H9 (cell line): ENCODE measurements around the gene NRCAM. TPM values are rescaled to one million over a fixed set of nuclear protein-coding genes. Genes with fewer than 3 reads are reported as not detected.

ENCODE experiments used
- DNase-seq: peaks from one replicate; pipeline ENCODE4 v3.0.0-alpha.2; 2017
- H2AFZ ChIP-seq: one replicate; pipeline ENCODE4 v1.6.1; 2013; ENCODE audit warnings: mild to moderate bottlenecking, low read length, control low read depth, moderate library complexity
- H2AK5ac ChIP-seq: 2 replicates; pipeline ENCODE4 v1.6.1; 2013; ENCODE audit warnings: low read length, control low read depth, mixed read lengths; ENCODE audit not compliant: insufficient read length
- H2BK120ac ChIP-seq: one replicate; pipeline ENCODE4 v1.6.1; 2013; ENCODE audit warnings: low read depth, mild to moderate bottlenecking, low read length, control low read depth, inconsistent platforms; ENCODE audit not compliant: poor library complexity, severe bottlenecking
- H2BK12ac ChIP-seq: 2 replicates; pipeline ENCODE4 v1.6.1; 2013; ENCODE audit warnings: low read length, control low read depth, mixed read lengths, low read depth; ENCODE audit not compliant: insufficient read length
- H2BK15ac ChIP-seq: 2 replicates; pipeline ENCODE4 v1.6.1; 2013; ENCODE audit warnings: low read depth, low read length, control low read depth
- H2BK20ac ChIP-seq: one replicate; pipeline ENCODE4 v1.6.1; 2013; ENCODE audit warnings: low read depth, mild to moderate bottlenecking, low read length, control low read depth, inconsistent platforms; ENCODE audit not compliant: poor library complexity, severe bottlenecking
- H2BK5ac ChIP-seq: 2 replicates; pipeline ENCODE4 v1.6.1; 2013; ENCODE audit warnings: low read length, control low read depth, mixed read lengths; ENCODE audit not compliant: insufficient read length
- H3K14ac ChIP-seq: 2 replicates; pipeline ENCODE4 v1.6.1; 2013; ENCODE audit warnings: low read length, control low read depth; ENCODE audit not compliant: insufficient read depth
- H3K18ac ChIP-seq: 2 replicates; pipeline ENCODE4 v1.6.1; 2013; ENCODE audit warnings: low read depth, mild to moderate bottlenecking, mixed read lengths, low read length, control low read depth; ENCODE audit not compliant: insufficient read length
- H3K23ac ChIP-seq: 2 replicates; pipeline ENCODE4 v1.6.1; 2013; ENCODE audit warnings: low read length, control low read depth, mixed read lengths, low read depth; ENCODE audit not compliant: insufficient read length
- H3K23me2 ChIP-seq: 2 replicates; pipeline ENCODE4 v1.6.1; 2013; ENCODE audit warnings: low read depth, mild to moderate bottlenecking, mixed read lengths, low read length, control low read depth; ENCODE audit not compliant: insufficient read length, poor library complexity, severe bottlenecking
- H3K27ac ChIP-seq: 2 replicates; pipeline ENCODE4 v1.5.1; 2013; ENCODE audit warnings: low read length, control low read depth, mixed read lengths, low read depth; ENCODE audit not compliant: insufficient read length
- H3K27me3 ChIP-seq: 2 replicates; pipeline ENCODE4 v1.6.1; 2013; ENCODE audit warnings: low read length, control low read depth, inconsistent platforms; ENCODE audit not compliant: insufficient read depth
- H3K4ac ChIP-seq: 2 replicates; pipeline ENCODE4 v1.6.1; 2013; ENCODE audit warnings: low read depth, mild to moderate bottlenecking, control low read depth, inconsistent platforms, low read length, moderate library complexity
- H3K4me1 ChIP-seq: 2 replicates; pipeline ENCODE4 v1.6.1; 2013; ENCODE audit warnings: low read length, control low read depth, inconsistent platforms; ENCODE audit not compliant: insufficient read depth
- H3K4me2 ChIP-seq: 2 replicates; pipeline ENCODE4 v1.6.1; 2013; ENCODE audit warnings: low read length, control low read depth, mixed read lengths; ENCODE audit not compliant: insufficient read length, insufficient read depth
- H3K56ac ChIP-seq: 2 replicates; pipeline ENCODE4 v1.6.1; 2013; ENCODE audit warnings: low read depth, mild to moderate bottlenecking, mixed read lengths, low read length, control low read depth; ENCODE audit not compliant: insufficient read length
- H3K79me1 ChIP-seq: 2 replicates; pipeline ENCODE4 v1.6.1; 2013; ENCODE audit warnings: low read depth, mild to moderate bottlenecking, moderate library complexity, low read length, control low read depth, inconsistent platforms; ENCODE audit not compliant: insufficient read depth, poor library complexity, severe bottlenecking
- H3K79me2 ChIP-seq: 2 replicates; pipeline ENCODE4 v1.6.1; 2013; ENCODE audit warnings: low read length, control low read depth, inconsistent platforms; ENCODE audit not compliant: insufficient read depth
- H3K9ac ChIP-seq: 2 replicates; pipeline ENCODE4 v1.6.1; 2013; ENCODE audit warnings: low read length, control low read depth, mixed read lengths; ENCODE audit not compliant: insufficient read length; ENCODE audit errors: extremely low read depth
- H3K9me3 ChIP-seq: one replicate; pipeline ENCODE4 v1.6.1; 2013; ENCODE audit warnings: low read depth, low read length, inconsistent platforms; ENCODE audit not compliant: control insufficient read depth
- H3T11ph ChIP-seq: one replicate; pipeline ENCODE4 v1.6.1; 2013; ENCODE audit warnings: mild to moderate bottlenecking, low read length, control low read depth, inconsistent platforms
- H4K20me1 ChIP-seq: one replicate; pipeline ENCODE4 v1.6.1; 2013; ENCODE audit not compliant: control insufficient read depth, insufficient read length, insufficient read depth
- H4K5ac ChIP-seq: 2 replicates; pipeline ENCODE4 v1.6.1; 2013; ENCODE audit warnings: low read depth, mild to moderate bottlenecking, mixed read lengths, low read length, control low read depth; ENCODE audit not compliant: insufficient read length
- H4K8ac ChIP-seq: replicated peaks from 2 replicates; pipeline ENCODE4 v1.6.1; 2013; ENCODE audit warnings: low read length, control low read depth, mixed read lengths, low read depth; ENCODE audit not compliant: insufficient read length
- H4K91ac ChIP-seq: 2 replicates; pipeline ENCODE4 v1.6.1; 2013; ENCODE audit warnings: low read depth, mild to moderate bottlenecking, moderate library complexity, mixed read lengths, low read length, control low read depth; ENCODE audit not compliant: insufficient read length
- H3K27ac Mint-ChIP-seq, 3 experiments: 2 replicates in 2 of 3; 3 replicates in 1 of 3; pipeline ENCODE4 v1.8.0; 2020 to 2021; ENCODE audit warnings: mixed read lengths in 3 of 3, mild to moderate bottlenecking in 1 of 3, moderate library complexity in 1 of 3
- H3K27me3 Mint-ChIP-seq: 2 replicates; pipeline ENCODE4 v1.8.0; 2021; ENCODE audit warnings: low read depth, mild to moderate bottlenecking, moderate library complexity, mixed read lengths
- H3K36me3 Mint-ChIP-seq, 3 experiments: 2 replicates in 2 of 3; 3 replicates in 1 of 3; pipeline ENCODE4 v1.8.0; 2020 to 2021; ENCODE audit warnings: low read depth in 3 of 3, mixed read lengths in 3 of 3; ENCODE audit not compliant: insufficient read depth in 1 of 3
- H3K4me1 Mint-ChIP-seq, 2 experiments: 2 replicates each; pipeline ENCODE4 v1.8.0; 2020; ENCODE audit warnings: mixed read lengths in 2 of 2
- H3K4me3 Mint-ChIP-seq, 2 experiments: 2 replicates in 1 of 2; 3 replicates in 1 of 2; pipeline ENCODE4 v1.8.0; 2020 to 2021; ENCODE audit warnings: mild to moderate bottlenecking in 2 of 2, mixed read lengths in 2 of 2, moderate library complexity in 1 of 2
- H3K9me3 Mint-ChIP-seq, 2 experiments: 2 replicates in 1 of 2; 3 replicates in 1 of 2; pipeline ENCODE4 v1.8.0; 2020; ENCODE audit warnings: mild to moderate bottlenecking in 2 of 2, mixed read lengths in 2 of 2, moderate library complexity in 1 of 2
- CTCF ChIP-seq: fragments of 200-600 bp; sonication (generic); conservative IDR thresholded peaks from 3 replicates; pipeline ENCODE4 v1.8.0; 2021; ENCODE audit warnings: antibody characterized with exemption, mild to moderate bottlenecking
- WGBS: extraction: QIAGEN DNeasy Blood & Tissue Kit; methylation state at CpG from one replicate; pipeline ENCODE4 v1.1.7; 2013; ENCODE audit warnings: missing lambda C conversion rate, low lambda C conversion rate, mixed read lengths; ENCODE audit not compliant: insufficient read length; ENCODE audit errors: extremely low coverage; 5-methylcytosine and 5-hydroxymethylcytosine counted together
- total RNA-seq: library from RNA; stranded (reverse); gene quantifications from 2 replicates; pipeline ENCODE4 v1.2.1, GENCODE V29; 2021

Gene NRCAM
- total RNA-seq, 1 experiment from 2014 or later = 2.3 TPM

GRCh38 chr7:108124820-108125219 is 331.4 kb downstream of the NRCAM start:
- no peaks in the 10 kb centered on the region for H3K4me1 ChIP-seq
- no peaks in the 10 kb centered on the region for H3K27me3 ChIP-seq
- no peak overlapping the region for H2BK5ac ChIP-seq
- no peak overlapping the region for H2AK5ac ChIP-seq
- no peaks in the 10 kb centered on the region for H3K9me3 Mint-ChIP-seq
- H3K27ac Mint-ChIP-seq = peak overlapping the region in 1 of 3 experiments; percentile 23; a peak in 1 of 7 replicates
- H2AFZ ChIP-seq = no peak overlapping the region
- no peaks in the 10 kb centered on the region for H3K23me2 ChIP-seq
- H3K4me3 Mint-ChIP-seq = no peak overlapping the region
- no peaks in the 10 kb centered on the region for H3K9me3 ChIP-seq
- H3K9ac ChIP-seq = no peak overlapping the region
- H4K8ac ChIP-seq = no peak overlapping the region
- H3K79me2 ChIP-seq = no peaks in the 10 kb centered on the region
- no peaks in the 10 kb centered on the region for H4K20me1 ChIP-seq
- no peaks in the 10 kb centered on the region for H3K4me1 Mint-ChIP-seq
- no peak overlapping the region for H4K91ac ChIP-seq
- H3K79me1 ChIP-seq = no peaks in the 10 kb centered on the region
- no peak overlapping the region for H3K23ac ChIP-seq
- no peak overlapping the region for H3K4ac ChIP-seq
- H3K14ac ChIP-seq = no peak overlapping the region
- H3K27me3 Mint-ChIP-seq = no peaks in the 10 kb centered on the region; the same call in 1 of the 2 replicates
- no peak overlapping the region for H2BK120ac ChIP-seq
- H3T11ph ChIP-seq = no peak overlapping the region
- H3K36me3 Mint-ChIP-seq = no peaks in the 10 kb centered on the region
- no peak overlapping the region for H2BK20ac ChIP-seq
- H3K4me2 ChIP-seq = no peak overlapping the region
- no peak for TF ChIP-seq CTCF
- no peak overlapping the region for H4K5ac ChIP-seq
- H2BK15ac ChIP-seq = no peak overlapping the region
- no peak overlapping the region for H2BK12ac ChIP-seq
- no peak overlapping the region for H3K56ac ChIP-seq
- no peak for DNase-seq
- no peak overlapping the region for H3K18ac ChIP-seq
- no peak overlapping the region for H3K27ac ChIP-seq
- no CpG with 5 or more reads among the region's 3 CpGs for WGBS
